Central memory CD8-positive, alpha-beta T cell (primary cell): ENCODE results near the gene TLE6.
"Not testable (repeated sequence)": the region's sequence is repeated elsewhere in the genome, so short reads cannot be mapped to it uniquely, and the experiment has no call there.

ENCODE experiments used
- ATAC-seq: fragments of 150-1000 bp; cut with Tn5 transposase; replicated peaks from 2 replicates; pipeline ENCODE4 v1.10.0; 2022; ENCODE audit warnings: mild to moderate bottlenecking, moderate FRiP score, moderate number of reproducible peaks; ENCODE audit not compliant: poor library complexity, severe bottlenecking; ENCODE audit errors: extremely low read depth
- DNase-seq, 2 donors: peaks; one replicate each; pipeline ENCODE4 v3.0.0; 2021; ENCODE audit warnings: low spot score in 2 of 2
- H3K27ac Mint-ChIP-seq: one replicate; pipeline ENCODE4 v1.8.0; 2022; ENCODE audit warnings: low read depth, mild to moderate bottlenecking, moderate library complexity, mixed read lengths
- H3K27me3 Mint-ChIP-seq: one replicate; pipeline ENCODE4 v1.8.0; 2022; ENCODE audit warnings: mixed read lengths
- H3K36me3 Mint-ChIP-seq: one replicate; pipeline ENCODE4 v1.8.0; 2022; ENCODE audit warnings: mild to moderate bottlenecking, moderate library complexity, mixed read lengths; ENCODE audit not compliant: insufficient read depth
- H3K4me1 Mint-ChIP-seq: one replicate; pipeline ENCODE4 v1.8.0; 2022; ENCODE audit warnings: mixed read lengths
- H3K4me3 Mint-ChIP-seq: one replicate; pipeline ENCODE4 v1.8.0; 2022; ENCODE audit warnings: mild to moderate bottlenecking, moderate library complexity, mixed read lengths
- H3K9me3 Mint-ChIP-seq: one replicate; pipeline ENCODE4 v1.8.0; 2022; ENCODE audit warnings: mixed read lengths

TLE6 gene

DNA sequence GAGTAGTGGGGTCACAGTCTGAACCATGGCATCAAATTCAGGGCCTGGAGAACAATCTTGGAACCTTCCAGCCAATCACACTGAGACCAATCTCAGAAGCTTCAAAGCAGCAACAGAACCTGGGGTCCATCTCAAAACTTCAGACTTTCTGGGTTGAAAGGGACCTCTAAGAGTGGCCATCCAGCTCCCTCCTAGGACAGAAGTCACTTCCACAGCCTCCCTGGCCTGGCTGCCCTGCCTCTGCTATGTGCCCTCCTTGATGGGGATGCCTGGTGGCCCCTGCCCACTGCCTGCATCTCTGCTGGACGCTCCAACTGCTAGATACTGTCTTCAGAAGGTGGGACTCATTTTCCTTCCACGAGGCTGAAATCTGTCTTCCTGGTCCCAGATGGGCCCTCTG, 49.9 kb downstream of the TLE6 start:
- ATAC-seq (no peak), DNase-seq (no peak)
- H3K4me1 Mint-ChIP-seq, result peaks cover 22% of the 10 kb centered on the region
- no peak overlapping the region for H3K27ac Mint-ChIP-seq
- no peaks in the 10 kb centered on the region for H3K36me3 Mint-ChIP-seq
- no peaks in the 10 kb centered on the region for H3K9me3 Mint-ChIP-seq
- H3K4me3 Mint-ChIP-seq, result peak overlapping the region; percentile 31
- H3K27me3 Mint-ChIP-seq, result no peaks in the 10 kb centered on the region

DNA sequence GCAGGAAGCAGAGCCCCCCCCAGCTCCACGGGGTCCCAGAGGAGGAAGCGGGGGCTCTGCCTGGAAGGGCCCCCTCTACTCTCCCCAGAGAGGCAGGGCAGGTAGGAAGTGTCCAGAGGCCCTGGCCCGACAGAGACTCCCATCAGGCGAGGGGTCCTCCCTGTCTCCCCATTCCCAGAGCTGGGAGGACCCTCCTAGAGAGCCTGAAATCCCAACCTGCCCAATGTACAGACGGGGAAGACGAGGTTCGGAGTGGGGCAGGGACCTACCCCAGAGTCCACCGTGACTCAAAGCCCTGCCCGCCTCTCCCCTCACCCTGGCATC, 50.6 kb downstream of the TLE6 start:
- peaks cover 22% of the 10 kb centered on the region for H3K4me1 Mint-ChIP-seq
- H3K9me3 Mint-ChIP-seq, result no peaks in the 10 kb centered on the region
- no peaks in the 10 kb centered on the region for H3K27me3 Mint-ChIP-seq
- H3K4me3 Mint-ChIP-seq, result peak overlapping the region; percentile 72
- DNase-seq, result no peak
- no peak overlapping the region for H3K27ac Mint-ChIP-seq
- ATAC-seq, result no peak
- H3K36me3 Mint-ChIP-seq, result no peaks in the 10 kb centered on the region

DNA sequence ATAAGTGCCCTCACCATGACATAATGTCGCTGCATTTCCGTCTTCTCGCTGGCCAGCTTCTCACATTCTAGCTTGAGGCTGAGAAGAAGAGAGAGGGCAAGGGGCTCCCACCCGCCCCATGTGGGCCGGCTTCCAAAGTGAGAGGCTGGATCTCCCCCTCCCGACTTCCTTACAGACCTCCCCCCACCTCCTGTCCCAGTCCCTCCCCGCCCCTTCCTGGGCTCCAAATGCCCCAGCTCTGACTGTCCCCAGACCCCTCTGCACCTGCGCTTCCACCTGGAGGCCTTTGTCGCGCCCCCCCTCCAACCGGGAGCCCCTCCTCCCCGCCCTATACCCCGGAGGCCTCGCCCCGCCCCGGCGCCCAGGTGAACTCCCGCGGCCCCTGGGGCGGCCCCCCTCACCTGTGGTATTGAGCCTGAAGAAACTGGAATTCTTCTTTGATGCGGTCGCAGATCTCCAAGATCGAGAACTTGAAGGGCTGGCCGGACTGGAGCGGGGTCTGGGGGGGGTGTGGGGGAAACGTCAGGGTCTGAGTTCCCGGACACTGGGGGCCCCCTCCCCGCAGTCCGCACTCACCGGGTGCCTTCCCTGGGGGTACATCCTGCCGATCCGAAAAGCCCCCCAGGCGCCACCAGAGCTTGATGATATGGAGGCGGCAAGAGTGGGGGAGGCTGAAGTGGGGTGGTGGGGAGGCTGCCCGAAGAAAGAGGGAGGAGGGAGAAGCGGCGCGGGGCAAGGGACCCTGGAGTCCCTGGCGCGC, 51.1 kb downstream of the TLE6 start:
- ATAC-seq (no peak), DNase-seq (no peak)
- no peak overlapping the region for H3K27ac Mint-ChIP-seq
- peak overlapping the region; percentile 72 for H3K4me3 Mint-ChIP-seq
- no peaks in the 10 kb centered on the region for H3K9me3 Mint-ChIP-seq
- H3K27me3 Mint-ChIP-seq, result no peaks in the 10 kb centered on the region
- no peaks in the 10 kb centered on the region for H3K36me3 Mint-ChIP-seq
- H3K4me1 Mint-ChIP-seq, result peaks cover 22% of the 10 kb centered on the region

DNA sequence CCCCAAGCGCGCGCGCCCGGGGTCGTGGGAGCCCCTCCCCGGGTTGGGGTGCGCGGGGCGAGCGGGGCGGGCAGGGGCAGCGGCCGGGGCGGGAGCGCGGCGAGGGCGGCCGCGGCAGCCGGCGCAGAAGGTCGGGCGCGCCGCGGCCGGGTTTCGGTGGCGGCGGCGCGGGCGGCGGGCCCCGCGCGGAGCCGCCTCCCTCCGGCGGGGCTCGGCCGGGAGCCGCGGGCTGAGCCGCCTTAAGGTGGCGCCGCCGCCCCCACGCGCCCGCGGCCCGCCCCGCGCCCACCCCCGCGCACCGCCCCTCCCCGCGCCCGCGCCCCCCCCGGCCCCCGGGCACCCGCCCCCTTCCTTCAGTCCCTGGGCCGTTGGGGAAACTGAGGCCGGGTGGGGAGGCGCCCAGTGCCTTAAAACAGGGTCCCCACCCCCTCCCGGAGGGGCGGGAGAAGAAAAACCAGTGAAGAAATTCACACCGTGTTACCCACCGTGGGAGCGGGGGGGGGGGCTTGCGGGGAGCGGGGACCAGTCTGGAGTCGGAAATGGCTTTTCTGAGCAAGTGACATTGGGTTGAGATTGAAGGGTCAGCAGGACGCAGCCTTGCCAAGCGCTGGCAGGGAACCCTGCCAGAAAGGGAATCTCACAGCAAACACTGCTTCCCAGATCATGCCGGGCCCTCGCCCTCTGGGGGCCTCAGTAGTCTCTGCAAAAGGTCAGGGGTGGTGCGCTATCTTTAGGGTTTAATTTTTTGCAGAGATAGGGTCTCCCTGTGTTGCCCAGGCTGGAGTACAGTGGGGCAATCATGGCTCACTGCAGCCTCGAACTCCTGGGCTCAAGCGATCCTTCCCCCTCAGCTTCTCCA, 51.9 kb downstream of the TLE6 start, which contains the start of gene TLE2:
Gene TLE2 (minus strand): TSS at position 216 of the 859 bp plus-strand sequence. CDS start 376 bp downstream, outside the sequence.
- DNase-seq (no peak), ATAC-seq (peak; percentile 66)
- Mint-ChIP-seq H3K4me1 (peaks cover 24% of the 10 kb centered on the region), H3K36me3 (peaks cover 1% of the 10 kb centered on the region), H3K27ac (peak within 1 kb of the TSS; percentile 16), H3K27me3 (no peaks in the 10 kb centered on the region), H3K9me3 (no peaks in the 10 kb centered on the region), H3K4me3 (peak within 1 kb of the TSS; percentile 72)

DNA sequence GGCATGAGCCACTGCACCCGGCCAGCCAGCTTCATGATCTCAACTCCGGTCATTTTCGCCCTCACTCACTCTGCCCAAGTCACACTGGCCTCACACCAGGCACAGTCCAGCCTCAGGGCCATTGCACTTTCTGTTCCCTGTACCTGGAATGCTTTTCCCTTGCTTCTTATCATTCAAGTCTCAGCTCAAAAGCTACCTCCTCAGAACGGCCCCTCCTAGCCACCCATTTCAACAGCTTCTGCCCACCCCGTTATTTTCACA, 54.2 kb downstream of the TLE6 start:
- Mint-ChIP-seq H3K4me3 (no peak overlapping the region), H3K9me3 (no peaks in the 10 kb centered on the region), H3K27ac (no peak overlapping the region), H3K27me3 (no peaks in the 10 kb centered on the region), H3K4me1 (peaks cover 34% of the 10 kb centered on the region), H3K36me3 (peaks cover 22% of the 10 kb centered on the region)
- DNase-seq, result no peak
- no peak for ATAC-seq

- Mint-ChIP-seq H3K36me3 (peaks cover 25% of the 10 kb centered on the region), H3K27ac (no peak overlapping the region), H3K4me3 (peak overlapping the region; percentile 89), H3K27me3 (no peaks in the 10 kb centered on the region), H3K4me1 (peaks cover 24% of the 10 kb centered on the region), H3K9me3 (no peaks in the 10 kb centered on the region)
- DNase-seq (no peak), ATAC-seq (no peak)
Observed at GRCh38 chr19:3033595-3034405, 56.4 kb downstream of the TLE6 start.

DNA sequence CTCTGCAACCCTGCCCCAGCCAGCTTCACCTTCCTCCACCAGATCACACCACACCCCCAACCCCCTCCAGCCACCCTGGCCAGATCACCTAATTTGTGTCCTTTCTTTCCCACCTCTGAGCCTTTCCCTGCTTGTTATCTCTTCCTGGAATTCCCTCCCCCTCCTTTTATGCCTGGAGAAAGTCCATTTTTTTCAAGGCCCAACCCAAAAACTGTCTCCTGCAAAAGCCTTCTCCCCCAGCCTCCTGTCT, 57.0 kb downstream of the TLE6 start:
- H3K4me3 Mint-ChIP-seq, result peak overlapping the region; percentile 89
- DNase-seq (no peak), ATAC-seq (no peak)
- peaks cover 26% of the 10 kb centered on the region for H3K4me1 Mint-ChIP-seq
- H3K36me3 Mint-ChIP-seq, result peaks cover 25% of the 10 kb centered on the region
- H3K9me3 Mint-ChIP-seq, result no peaks in the 10 kb centered on the region
- H3K27ac Mint-ChIP-seq, result peak overlapping the region; percentile 94
- H3K27me3 Mint-ChIP-seq, result no peaks in the 10 kb centered on the region

DNA sequence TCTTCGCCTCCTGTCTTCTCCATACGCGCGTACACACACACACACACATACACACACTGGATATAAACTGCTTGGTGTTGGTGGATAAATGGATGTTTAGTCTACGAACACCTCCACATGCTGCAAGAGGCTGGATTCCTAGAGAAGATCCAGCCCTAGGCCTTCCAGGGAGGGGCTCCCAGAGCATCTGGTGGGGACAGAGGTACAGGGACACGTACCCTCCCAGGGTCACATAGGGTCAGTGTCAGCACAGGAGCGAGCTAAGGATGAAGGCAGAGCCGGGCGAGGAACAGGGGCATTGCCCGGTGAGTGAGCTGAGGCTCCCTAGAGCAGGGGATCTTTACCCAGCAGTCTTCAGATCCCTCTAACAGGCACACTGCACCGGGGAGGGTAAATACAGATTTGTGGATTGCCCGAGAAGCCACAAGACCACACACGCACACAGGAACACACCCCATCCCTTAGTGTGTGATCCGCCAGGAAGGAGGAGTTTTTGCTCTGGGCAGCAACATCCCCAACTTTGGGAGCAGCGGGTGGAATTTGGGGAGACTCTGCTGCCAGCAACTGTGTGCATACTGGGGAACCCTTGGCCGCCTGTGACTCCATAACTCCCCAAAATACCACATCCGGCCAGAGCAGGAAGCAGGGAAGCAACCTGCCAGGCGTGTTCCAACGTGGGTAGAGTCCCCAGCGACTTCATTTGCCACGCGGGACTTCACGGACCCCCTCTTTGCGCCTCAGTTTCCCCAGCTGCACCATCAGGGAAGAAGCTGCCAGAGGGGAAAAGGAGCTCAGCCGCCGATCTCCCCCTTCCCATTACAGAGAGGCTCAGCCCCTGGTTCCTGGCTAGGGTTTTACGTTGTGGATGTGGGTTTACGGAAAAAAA, 57.5 kb downstream of the TLE6 start:
- ATAC-seq (peak; percentile 19), DNase-seq (no peak)
- peak overlapping the region; percentile 89 for H3K4me3 Mint-ChIP-seq
- no peaks in the 10 kb centered on the region for H3K27me3 Mint-ChIP-seq
- H3K36me3 Mint-ChIP-seq, result peaks cover 27% of the 10 kb centered on the region
- peaks cover 31% of the 10 kb centered on the region for H3K4me1 Mint-ChIP-seq
- H3K9me3 Mint-ChIP-seq, result no peaks in the 10 kb centered on the region
- H3K27ac Mint-ChIP-seq, result peak overlapping the region; percentile 94

GRCh38 chr19:3035542-3036118, 58.3 kb downstream of the TLE6 start:
- Mint-ChIP-seq H3K4me1 (peaks cover 25% of the 10 kb centered on the region), H3K36me3 (peaks cover 30% of the 10 kb centered on the region), H3K4me3 (peak overlapping the region; percentile 89), H3K27ac (peak overlapping the region; percentile 94), H3K27me3 (no peaks in the 10 kb centered on the region), H3K9me3 (no peaks in the 10 kb centered on the region)
- DNase-seq (peak; percentile 85 to 94), ATAC-seq (peak; percentile 92)

- Mint-ChIP-seq H3K36me3 (peaks cover 30% of the 10 kb centered on the region), H3K27me3 (no peaks in the 10 kb centered on the region), H3K9me3 (no peaks in the 10 kb centered on the region), H3K4me3 (peak overlapping the region; percentile 89), H3K27ac (peak overlapping the region; percentile 94), H3K4me1 (peaks cover 25% of the 10 kb centered on the region)
- DNase-seq, result peak; percentile 70 to 74
- peak; percentile 50 for ATAC-seq
Observed at GRCh38 chr19:3036119-3036976, 59.0 kb downstream of the TLE6 start.

DNA sequence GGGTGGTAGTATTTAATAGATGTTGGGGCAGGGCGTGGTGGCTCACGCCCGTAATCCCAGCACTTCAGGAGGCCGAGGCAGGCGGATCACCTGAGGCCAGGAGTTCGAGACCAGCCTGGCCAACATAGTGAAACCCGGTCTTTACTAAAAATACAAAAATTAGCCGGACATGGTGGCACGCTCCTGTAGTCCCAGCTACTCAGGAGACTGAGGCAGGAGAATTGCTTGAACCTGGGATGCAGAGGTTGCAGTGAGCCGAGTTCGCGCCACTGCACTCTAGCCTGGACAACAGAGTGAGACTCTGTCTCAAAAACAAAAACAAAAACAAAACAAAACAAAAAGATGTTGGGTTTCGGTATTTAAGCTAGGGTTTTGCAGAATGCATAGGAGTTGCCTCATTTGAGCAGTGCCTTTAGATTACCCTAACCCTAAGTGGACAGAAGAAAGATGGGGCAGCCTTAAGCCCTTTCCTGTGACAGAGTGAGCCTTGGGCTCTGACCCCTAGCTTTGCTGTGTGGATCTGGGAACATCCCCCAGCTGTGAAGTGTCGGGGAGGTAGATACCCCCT, 59.7 kb downstream of the TLE6 start:
- Mint-ChIP-seq H3K4me1 (peaks cover 25% of the 10 kb centered on the region), H3K4me3 (peak overlapping the region; percentile 89), H3K36me3 (peaks cover 30% of the 10 kb centered on the region), H3K27ac (peak overlapping the region; percentile 94)
- not testable (repeated sequence) for DNase-seq, ATAC-seq, H3K27me3 Mint-ChIP-seq, H3K9me3 Mint-ChIP-seq
